Heart right ventricle (tissue), 16 donors: ENCODE results near the gene TSEN2. TPM values are rescaled to one million over a fixed set of nuclear protein-coding genes. Genes with fewer than 3 reads are reported as not detected.

Source experiments
- ATAC-seq, 8 donors: fragments of 200-7000 bp; cut with Tn5 transposase; one replicate each; pipeline ENCODE4 v1.9.1; 2020; ENCODE audit warnings: mild to moderate bottlenecking in 8 of 8, moderate library complexity in 8 of 8, moderate number of reproducible peaks in 1 of 8
- DNase-seq, 2 donors: peaks; one replicate each; pipeline ENCODE4 v3.0.0-alpha.2; 2020
- H3K27ac ChIP-seq, 10 donors: fragments of 200-600 bp; sonication (generic) in 2 of 10; one replicate each; pipeline versions ENCODE4 v1.5.0 to v1.8.0; 2020 to 2022; ENCODE audit warnings: mild to moderate bottlenecking in 3 of 10
- H3K27me3 ChIP-seq, 7 donors: fragments of 200-600 bp; one replicate each; pipeline ENCODE4 v1.8.0; 2021 to 2022; ENCODE audit warnings: mild to moderate bottlenecking in 2 of 7
- H3K36me3 ChIP-seq, 9 donors: fragments of 200-600 bp; sonication (generic) in 1 of 9; one replicate each; pipeline versions ENCODE4 v1.5.0 to v1.8.0; 2020 to 2022; ENCODE audit warnings: mild to moderate bottlenecking in 2 of 9
- H3K4me1 ChIP-seq, 9 donors: fragments of 200-600 bp; sonication (generic) in 1 of 9; one replicate each; pipeline versions ENCODE4 v1.5.0 to v1.8.0; 2020 to 2022; ENCODE audit warnings: mild to moderate bottlenecking in 4 of 9
- H3K4me3 ChIP-seq, 10 donors: fragments of 200-600 bp; sonication (generic) in 2 of 10; one replicate each; pipeline versions ENCODE4 v1.5.0 to v1.8.0; 2020 to 2022; ENCODE audit warnings: mild to moderate bottlenecking in 7 of 10, moderate library complexity in 2 of 10
- H3K9me3 ChIP-seq, 11 donors: fragments of 200-600 bp in 10 of 11; sonication (generic) in 2 of 11; one replicate each; pipeline versions ENCODE4 v1.5.0 to v1.8.0; 2013 to 2022; ENCODE audit warnings: mild to moderate bottlenecking in 2 of 11, control low read depth in 1 of 11, moderate library complexity in 1 of 11
- WGBS, 2 donors: extraction: QIAGEN DNeasy Blood & Tissue Kit; methylation state at CpG; one replicate each; pipeline ENCODE4 v1.1.7; 2013; ENCODE audit warnings: inconsistent platforms in 1 of 2; 5-methylcytosine and 5-hydroxymethylcytosine counted together
- intact Hi-C, 10 donors: fragments of 100-400 bp; cut with DNase I; formaldehyde crosslinking; loops; one replicate each; pipeline versions ENCODE4 v1.11.1 to v1.14.2; 2022
- polyA plus RNA-seq, 2 donors: library from polyadenylated mRNA; stranded (reverse); fragments of 200-250 nt; gene quantifications; one replicate each; pipeline ENCODE4 v1.2.3, GENCODE V29; 2013
- total RNA-seq, 10 donors: library from RNA; stranded (reverse); fragmentation: NEBNext Ultra II Directional in 3 of 10; extraction: Animal tissue kit (Norgen Biotek cat#: 25700) in 3 of 10; gene quantifications; one replicate each; pipeline versions ENCODE4 v1.2.1 to v1.2.4, GENCODE V29; 2021 to 2023
- TF ChIP-seq, protein P1 (sequence below), 9 donors: fragments of 200-600 bp; sonication (generic) in 2 of 9; IDR thresholded peaks; one replicate each; pipeline versions ENCODE4 v1.5.0 to v1.8.0; 2021 to 2022; ENCODE audit warnings: antibody characterized with exemption in 9 of 9, mild to moderate bottlenecking in 5 of 9, moderate library complexity in 1 of 9
- donor health status: Arrhythmogenic right ventricular cardiomyopathy.
- donor health status: ischemic (EF 13 %, LVEDD 7.1; RV severe dilation, severe dysfunction).
- donor health status: healthy with polysubstance abuse.
- donor health status: DM: no; HTN: yes; CAD: no.
- donor health status: DM: no; HTN: no; CAD: no.
- donor health status: ischemic (EF 25% LVEDD 6.9; RV normal size, moderate dysfunction).
- donor health status: ischemic (EF 25% LVEDD 5.7; RV mildly dilated, moderate dysfunction).
- donor health status: healthy.
- donor health status: DM: yes; HTN: yes; CAD: no.
- donor health status: Ischemic cardiomyopathy.
- donor health status: ischemic (EF 35%, LVEDD 5.7; RV mildly dilated, moderate dysfunction).
- donor health status: nonischemic (EF 11% LVEDD 7.7; RV severe dilation, severe dysfunction).
- donor health status: DM: yes; HTN: yes; CAD: no.
- donor health status: PGD.
- donor health status: ischemic (EF 29% LVEDD 5.4; RV normal size, mild dysfunction).
- donor health status: nonischemic (EF 23%, LVEDD 6.1; RV moderate dilation, normal function).

Gene TSEN2
- total and polyA plus RNA-seq, 12 donors, result 15.7 to 33.7 (median 19.8) TPM

GRCh38 chr3:12557473-12558100, 73.3 kb downstream of the TSEN2 start:
- ATAC-seq (no peak), DNase-seq (no peak)
- Histone ChIP-seq H3K27ac (peak overlapping the region; percentile 93 to 98 (median 98)), H3K4me3 (peak overlapping the region; percentile 61 to 99 (median 86)), H3K9me3 (no peaks in the 10 kb centered on the region), H3K4me1 (peaks cover 9 to 71% (median 57%) of the 10 kb centered on the region in 9 donors), H3K36me3 (no peaks in the 10 kb centered on the region), H3K27me3 (peaks cover 0 to 32% (median 5%) of the 10 kb centered on the region in 7 donors)
- intact Hi-C loops, result loop anchor here in 4 of 10 donors (2.0 to 10.0 kb wide), 4 partner anchors 105 to 713 kb away; partner anchors contain the start of genes RAF1 (in 3 of the 4) and TAMM41 (in 1 of the 4)
- 1% methylated on average over 18 of the region's 18 CpGs for WGBS, 2 donors
- TF ChIP-seq, protein P1, sequence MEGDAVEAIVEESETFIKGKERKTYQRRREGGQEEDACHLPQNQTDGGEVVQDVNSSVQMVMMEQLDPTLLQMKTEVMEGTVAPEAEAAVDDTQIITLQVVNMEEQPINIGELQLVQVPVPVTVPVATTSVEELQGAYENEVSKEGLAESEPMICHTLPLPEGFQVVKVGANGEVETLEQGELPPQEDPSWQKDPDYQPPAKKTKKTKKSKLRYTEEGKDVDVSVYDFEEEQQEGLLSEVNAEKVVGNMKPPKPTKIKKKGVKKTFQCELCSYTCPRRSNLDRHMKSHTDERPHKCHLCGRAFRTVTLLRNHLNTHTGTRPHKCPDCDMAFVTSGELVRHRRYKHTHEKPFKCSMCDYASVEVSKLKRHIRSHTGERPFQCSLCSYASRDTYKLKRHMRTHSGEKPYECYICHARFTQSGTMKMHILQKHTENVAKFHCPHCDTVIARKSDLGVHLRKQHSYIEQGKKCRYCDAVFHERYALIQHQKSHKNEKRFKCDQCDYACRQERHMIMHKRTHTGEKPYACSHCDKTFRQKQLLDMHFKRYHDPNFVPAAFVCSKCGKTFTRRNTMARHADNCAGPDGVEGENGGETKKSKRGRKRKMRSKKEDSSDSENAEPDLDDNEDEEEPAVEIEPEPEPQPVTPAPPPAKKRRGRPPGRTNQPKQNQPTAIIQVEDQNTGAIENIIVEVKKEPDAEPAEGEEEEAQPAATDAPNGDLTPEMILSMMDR (IDR thresholded peaks at IDR 0.05), result peak in 2 of 9 donors; percentile 18 to 19

GRCh38 chr3:12558706-12559105, 74.4 kb downstream of the TSEN2 start:
- peaks cover 9 to 76% (median 57%) of the 10 kb centered on the region in 9 donors for H3K4me1 ChIP-seq

DNA sequence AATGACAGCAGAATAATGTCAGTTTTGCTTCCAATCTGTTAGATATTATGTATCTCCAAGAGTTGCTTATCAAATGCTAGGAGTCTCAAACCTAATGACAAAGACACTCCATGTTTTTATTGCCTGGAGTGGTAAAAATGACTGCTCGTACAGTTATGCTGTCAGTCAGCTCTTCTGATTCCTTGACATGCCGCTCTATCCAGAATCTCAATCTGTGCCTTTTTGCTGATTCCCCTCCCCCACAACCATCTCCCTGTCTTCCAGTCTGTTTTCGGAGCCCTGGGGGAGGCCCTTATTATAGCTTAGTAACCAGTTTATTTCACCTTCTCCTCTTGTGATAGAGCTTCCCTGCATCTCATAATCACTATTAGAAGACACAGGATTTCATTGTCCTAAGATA, 75.2 kb downstream of the TSEN2 start:
- Histone ChIP-seq H3K4me3 (peak overlapping the region in 6 of 10 donors; percentile 18 to 99 (median 50)), H3K9me3 (no peaks in the 10 kb centered on the region), H3K4me1 (peaks cover 9 to 69% (median 59%) of the 10 kb centered on the region in 9 donors), H3K27me3 (peaks cover 0 to 13% (median 0%) of the 10 kb centered on the region in 7 donors), H3K36me3 (no peaks in the 10 kb centered on the region), H3K27ac (peak overlapping the region in 5 of 10 donors; percentile 48 to 98 (median 93))
- TF ChIP-seq, protein P1 (IDR thresholded peaks at IDR 0.05), result no peak
- no peak for ATAC-seq
- 66 to 68% methylated on average over 3 of the region's 3 CpGs for WGBS, 2 donors
- no peak for DNase-seq
- intact Hi-C loops, result loop anchor here in 4 of 10 donors (5.0 to 10.0 kb wide), 3 partner anchors 103 to 715 kb away; partner anchors contain the start of genes RAF1 (in 3 of the 4) and TAMM41 (in 1 of the 4)

More at GRCh38 chr3:12558706-12559105, 74.4 kb downstream of the TSEN2 start:
- TF ChIP-seq, protein P1 (IDR thresholded peaks at IDR 0.05), result no peak
- ATAC-seq, result no peak
- peak overlapping the region in 5 of 10 donors; percentile 72 to 98 (median 98) for H3K27ac ChIP-seq
- H3K4me3 ChIP-seq, result peak overlapping the region in 6 of 10 donors; percentile 76 to 99 (median 86)
- H3K9me3 ChIP-seq, result no peaks in the 10 kb centered on the region
- peaks cover 0 to 21% (median 3%) of the 10 kb centered on the region in 7 donors for H3K27me3 ChIP-seq
- H3K36me3 ChIP-seq, result no peaks in the 10 kb centered on the region
- no peak for DNase-seq
- WGBS, 2 donors, result 74 to 75% methylated on average over 4 of the region's 4 CpGs
- intact Hi-C loops, result loop anchor here in 4 of 10 donors (5.0 to 10.0 kb wide), 3 partner anchors 104 to 714 kb away; partner anchors contain the start of genes RAF1 (in 3 of the 4) and TAMM41 (in 1 of the 4)

DNA sequence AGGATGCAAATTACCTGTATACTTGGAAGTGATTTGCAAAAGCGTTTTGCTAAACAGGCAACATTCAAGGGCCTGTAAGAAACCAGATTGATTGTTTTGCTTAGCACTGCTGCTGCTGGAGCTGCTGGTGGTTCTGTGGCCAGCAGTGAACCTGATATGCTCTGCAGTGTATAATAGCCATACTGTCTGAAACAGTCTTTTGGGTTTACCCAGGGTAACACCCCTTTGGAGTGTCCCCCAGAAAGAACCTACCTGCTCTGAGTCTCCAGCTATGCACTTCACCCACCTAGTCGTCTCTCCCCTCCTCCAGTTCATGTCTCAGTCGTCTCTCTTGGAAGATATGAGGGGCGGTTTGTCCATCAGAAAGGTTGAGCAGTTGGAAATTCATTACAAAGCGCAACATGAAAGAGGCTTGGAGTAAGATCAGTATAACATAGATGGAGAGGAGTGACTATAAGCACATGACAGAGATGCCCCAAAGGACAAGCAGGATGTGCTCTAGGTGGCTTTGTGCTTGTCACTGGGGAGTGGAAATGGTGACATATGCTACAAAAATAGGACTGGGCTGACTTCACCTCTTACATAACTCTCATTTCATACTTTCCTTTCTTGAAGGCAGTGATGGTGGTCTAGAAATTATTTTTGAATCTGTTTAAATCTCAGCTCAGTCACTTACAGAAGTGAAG, 76.4 kb downstream of the TSEN2 start:
- peaks cover 9 to 67% (median 60%) of the 10 kb centered on the region in 9 donors for H3K4me1 ChIP-seq
- intact Hi-C loops, result loop anchor here in 2 of 10 donors (5.0 to 10.0 kb wide), 3 partner anchors 102 to 164 kb away; partner anchors contain the start of gene RAF1 (in 1 of the 2)
- H3K9me3 ChIP-seq, result peaks cover 0 to 7% (median under 1%) of the 10 kb centered on the region in 11 donors
- WGBS, 2 donors, result 56 to 64% methylated on average over 5 of the region's 5 CpGs
- H3K27me3 ChIP-seq, result peaks cover 0 to 2% (median 0%) of the 10 kb centered on the region in 7 donors
- peak overlapping the region in 8 of 10 donors; percentile 18 to 98 (median 66) for H3K27ac ChIP-seq
- TF ChIP-seq, protein P1 (IDR thresholded peaks at IDR 0.05), result no peak
- peaks cover 0 to 5% (median 0%) of the 10 kb centered on the region in 9 donors for H3K36me3 ChIP-seq
- peak overlapping the region in 6 of 10 donors; percentile 9 to 81 (median 22) for H3K4me3 ChIP-seq
- peak in 3 of 8 donors; percentile 20 to 43 (median 37) for ATAC-seq
- no peak for DNase-seq
